ENCODE measurements around the gene SH2D7. TPM values are rescaled to one million over a fixed set of nuclear protein-coding genes. Genes with fewer than 3 reads are reported as not detected.

The SH2D7 gene
- total and polyA plus RNA-seq, 2 experiments from 2014 or later, result 0.31 TPM; not detected in 1

DNA sequence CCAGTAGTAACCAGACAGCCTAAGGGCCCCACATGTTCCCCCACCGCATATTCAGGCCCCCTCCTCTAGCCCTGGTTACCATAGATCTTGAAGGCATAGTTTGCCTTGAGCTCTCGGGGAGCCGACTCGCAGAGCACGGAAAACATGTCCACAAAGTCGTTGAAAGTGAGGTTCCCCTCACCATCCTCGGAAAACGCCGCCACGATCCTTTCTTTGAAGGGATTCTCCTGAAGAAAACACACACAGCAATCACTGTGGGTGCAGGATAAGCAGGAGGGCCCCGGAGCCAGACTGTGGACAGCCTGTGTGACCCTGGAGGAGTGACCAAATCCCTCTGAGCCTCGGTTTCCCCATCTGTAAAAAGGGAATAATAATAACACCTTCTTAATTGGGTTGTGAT is 16.8 kb downstream of the SH2D7 start (continued):
- TF ChIP-seq, protein P1, sequence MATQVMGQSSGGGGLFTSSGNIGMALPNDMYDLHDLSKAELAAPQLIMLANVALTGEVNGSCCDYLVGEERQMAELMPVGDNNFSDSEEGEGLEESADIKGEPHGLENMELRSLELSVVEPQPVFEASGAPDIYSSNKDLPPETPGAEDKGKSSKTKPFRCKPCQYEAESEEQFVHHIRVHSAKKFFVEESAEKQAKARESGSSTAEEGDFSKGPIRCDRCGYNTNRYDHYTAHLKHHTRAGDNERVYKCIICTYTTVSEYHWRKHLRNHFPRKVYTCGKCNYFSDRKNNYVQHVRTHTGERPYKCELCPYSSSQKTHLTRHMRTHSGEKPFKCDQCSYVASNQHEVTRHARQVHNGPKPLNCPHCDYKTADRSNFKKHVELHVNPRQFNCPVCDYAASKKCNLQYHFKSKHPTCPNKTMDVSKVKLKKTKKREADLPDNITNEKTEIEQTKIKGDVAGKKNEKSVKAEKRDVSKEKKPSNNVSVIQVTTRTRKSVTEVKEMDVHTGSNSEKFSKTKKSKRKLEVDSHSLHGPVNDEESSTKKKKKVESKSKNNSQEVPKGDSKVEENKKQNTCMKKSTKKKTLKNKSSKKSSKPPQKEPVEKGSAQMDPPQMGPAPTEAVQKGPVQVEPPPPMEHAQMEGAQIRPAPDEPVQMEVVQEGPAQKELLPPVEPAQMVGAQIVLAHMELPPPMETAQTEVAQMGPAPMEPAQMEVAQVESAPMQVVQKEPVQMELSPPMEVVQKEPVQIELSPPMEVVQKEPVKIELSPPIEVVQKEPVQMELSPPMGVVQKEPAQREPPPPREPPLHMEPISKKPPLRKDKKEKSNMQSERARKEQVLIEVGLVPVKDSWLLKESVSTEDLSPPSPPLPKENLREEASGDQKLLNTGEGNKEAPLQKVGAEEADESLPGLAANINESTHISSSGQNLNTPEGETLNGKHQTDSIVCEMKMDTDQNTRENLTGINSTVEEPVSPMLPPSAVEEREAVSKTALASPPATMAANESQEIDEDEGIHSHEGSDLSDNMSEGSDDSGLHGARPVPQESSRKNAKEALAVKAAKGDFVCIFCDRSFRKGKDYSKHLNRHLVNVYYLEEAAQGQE (IDR thresholded peaks at IDR 0.05; ENCODE audit: unreplicated experiment), result no peak
- TF ChIP-seq JUNB (IDR thresholded peaks at IDR 0.05; ENCODE audit: unreplicated experiment), result no peak
- TF ChIP-seq, protein P2, sequence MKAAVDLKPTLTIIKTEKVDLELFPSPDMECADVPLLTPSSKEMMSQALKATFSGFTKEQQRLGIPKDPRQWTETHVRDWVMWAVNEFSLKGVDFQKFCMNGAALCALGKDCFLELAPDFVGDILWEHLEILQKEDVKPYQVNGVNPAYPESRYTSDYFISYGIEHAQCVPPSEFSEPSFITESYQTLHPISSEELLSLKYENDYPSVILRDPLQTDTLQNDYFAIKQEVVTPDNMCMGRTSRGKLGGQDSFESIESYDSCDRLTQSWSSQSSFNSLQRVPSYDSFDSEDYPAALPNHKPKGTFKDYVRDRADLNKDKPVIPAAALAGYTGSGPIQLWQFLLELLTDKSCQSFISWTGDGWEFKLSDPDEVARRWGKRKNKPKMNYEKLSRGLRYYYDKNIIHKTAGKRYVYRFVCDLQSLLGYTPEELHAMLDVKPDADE (IDR thresholded peaks at IDR 0.05), result no peak
- no peak for TF ChIP-seq NANOG (IDR thresholded peaks at IDR 0.05; ENCODE audit: borderline replicate concordance)
- TF ChIP-seq, protein P3, sequence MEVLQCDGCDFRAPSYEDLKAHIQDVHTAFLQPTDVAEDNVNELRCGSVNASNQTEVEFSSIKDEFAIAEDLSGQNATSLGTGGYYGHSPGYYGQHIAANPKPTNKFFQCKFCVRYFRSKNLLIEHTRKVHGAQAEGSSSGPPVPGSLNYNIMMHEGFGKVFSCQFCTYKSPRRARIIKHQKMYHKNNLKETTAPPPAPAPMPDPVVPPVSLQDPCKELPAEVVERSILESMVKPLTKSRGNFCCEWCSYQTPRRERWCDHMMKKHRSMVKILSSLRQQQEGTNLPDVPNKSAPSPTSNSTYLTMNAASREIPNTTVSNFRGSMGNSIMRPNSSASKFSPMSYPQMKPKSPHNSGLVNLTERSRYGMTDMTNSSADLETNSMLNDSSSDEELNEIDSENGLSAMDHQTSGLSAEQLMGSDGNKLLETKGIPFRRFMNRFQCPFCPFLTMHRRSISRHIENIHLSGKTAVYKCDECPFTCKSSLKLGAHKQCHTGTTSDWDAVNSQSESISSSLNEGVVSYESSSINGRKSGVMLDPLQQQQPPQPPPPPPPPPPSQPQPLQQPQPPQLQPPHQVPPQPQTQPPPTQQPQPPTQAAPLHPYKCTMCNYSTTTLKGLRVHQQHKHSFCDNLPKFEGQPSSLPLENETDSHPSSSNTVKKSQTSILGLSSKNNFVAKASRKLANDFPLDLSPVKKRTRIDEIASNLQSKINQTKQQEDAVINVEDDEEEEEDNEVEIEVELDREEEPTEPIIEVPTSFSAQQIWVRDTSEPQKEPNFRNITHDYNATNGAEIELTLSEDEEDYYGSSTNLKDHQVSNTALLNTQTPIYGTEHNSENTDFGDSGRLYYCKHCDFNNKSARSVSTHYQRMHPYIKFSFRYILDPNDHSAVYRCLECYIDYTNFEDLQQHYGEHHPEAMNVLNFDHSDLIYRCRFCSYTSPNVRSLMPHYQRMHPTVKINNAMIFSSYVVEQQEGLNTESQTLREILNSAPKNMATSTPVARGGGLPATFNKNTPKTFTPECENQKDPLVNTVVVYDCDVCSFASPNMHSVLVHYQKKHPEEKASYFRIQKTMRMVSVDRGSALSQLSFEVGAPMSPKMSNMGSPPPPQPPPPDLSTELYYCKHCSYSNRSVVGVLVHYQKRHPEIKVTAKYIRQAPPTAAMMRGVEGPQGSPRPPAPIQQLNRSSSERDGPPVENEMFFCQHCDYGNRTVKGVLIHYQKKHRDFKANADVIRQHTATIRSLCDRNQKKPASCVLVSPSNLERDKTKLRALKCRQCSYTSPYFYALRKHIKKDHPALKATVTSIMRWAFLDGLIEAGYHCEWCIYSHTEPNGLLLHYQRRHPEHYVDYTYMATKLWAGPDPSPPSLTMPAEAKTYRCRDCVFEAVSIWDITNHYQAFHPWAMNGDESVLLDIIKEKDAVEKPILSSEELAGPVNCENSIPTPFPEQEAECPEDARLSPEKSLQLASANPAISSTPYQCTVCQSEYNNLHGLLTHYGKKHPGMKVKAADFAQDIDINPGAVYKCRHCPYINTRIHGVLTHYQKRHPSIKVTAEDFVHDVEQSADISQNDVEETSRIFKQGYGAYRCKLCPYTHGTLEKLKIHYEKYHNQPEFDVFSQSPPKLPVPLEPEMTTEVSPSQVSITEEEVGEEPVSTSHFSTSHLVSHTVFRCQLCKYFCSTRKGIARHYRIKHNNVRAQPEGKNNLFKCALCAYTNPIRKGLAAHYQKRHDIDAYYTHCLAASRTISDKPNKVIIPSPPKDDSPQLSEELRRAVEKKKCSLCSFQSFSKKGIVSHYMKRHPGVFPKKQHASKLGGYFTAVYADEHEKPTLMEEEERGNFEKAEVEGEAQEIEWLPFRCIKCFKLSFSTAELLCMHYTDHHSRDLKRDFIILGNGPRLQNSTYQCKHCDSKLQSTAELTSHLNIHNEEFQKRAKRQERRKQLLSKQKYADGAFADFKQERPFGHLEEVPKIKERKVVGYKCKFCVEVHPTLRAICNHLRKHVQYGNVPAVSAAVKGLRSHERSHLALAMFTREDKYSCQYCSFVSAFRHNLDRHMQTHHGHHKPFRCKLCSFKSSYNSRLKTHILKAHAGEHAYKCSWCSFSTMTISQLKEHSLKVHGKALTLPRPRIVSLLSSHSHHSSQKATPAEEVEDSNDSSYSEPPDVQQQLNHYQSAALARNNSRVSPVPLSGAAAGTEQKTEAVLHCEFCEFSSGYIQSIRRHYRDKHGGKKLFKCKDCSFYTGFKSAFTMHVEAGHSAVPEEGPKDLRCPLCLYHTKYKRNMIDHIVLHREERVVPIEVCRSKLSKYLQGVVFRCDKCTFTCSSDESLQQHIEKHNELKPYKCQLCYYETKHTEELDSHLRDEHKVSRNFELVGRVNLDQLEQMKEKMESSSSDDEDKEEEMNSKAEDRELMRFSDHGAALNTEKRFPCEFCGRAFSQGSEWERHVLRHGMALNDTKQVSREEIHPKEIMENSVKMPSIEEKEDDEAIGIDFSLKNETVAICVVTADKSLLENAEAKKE (CRISPR knock-in tag; IDR thresholded peaks at IDR 0.05), result no peak
